NCI-H2171 (cell line): Measurements from ENCODE around the gene MPEG1.
A peak's percentile ranks its signal among the peaks of the same experiment; 100 is the strongest.

Source experiments
- DNase-seq: peaks from one replicate; lab custom pipeline; 2025; lab: John Stamatoyannopoulos, UW

The MPEG1 gene

DNA sequence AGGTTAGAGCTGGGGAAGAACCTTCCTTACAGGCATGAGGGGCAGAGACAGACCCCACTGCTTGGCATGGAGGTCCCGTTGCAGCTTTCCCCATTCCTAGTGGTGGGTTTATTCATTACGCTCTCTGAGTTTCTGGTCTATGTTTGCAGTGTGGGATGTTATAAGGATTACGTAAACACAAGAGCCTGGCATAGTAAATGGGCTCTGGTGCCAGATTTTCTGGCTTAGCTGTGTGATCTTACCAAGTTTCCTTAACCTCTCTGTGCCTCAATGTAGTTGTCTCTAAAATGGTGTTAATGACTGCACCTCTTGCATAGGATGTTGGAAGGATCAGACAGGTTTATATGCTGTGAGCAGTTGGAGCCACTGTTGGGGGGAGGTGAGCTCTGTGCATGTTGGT lies 25.7 kb downstream of the MPEG1 start:
- DNase-seq: no peak

DNA sequence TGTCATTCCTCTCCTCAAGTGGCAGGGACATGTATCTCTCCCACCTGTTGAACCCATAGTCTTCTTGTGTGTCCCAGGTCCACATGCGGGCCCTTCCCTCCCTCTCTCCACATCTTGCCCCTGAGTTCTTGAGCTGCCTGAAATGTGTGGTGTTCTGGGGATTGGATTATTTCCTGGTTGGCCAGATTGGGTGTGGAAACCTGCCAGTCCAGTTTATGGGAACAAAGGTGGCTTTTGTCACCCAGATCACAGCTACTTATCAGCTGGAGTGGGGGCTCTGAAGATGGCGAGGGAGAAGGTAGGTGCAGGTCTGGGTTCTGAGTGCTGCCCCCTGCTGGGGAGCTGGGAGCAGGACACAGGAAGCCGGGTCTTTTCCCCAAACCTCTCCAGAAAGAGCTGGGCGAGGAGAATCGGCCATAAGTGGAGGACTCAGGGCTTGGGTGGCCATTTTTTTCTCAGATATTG lies 26.6 kb downstream of the MPEG1 start:
- DNase-seq: no peak

DNA sequence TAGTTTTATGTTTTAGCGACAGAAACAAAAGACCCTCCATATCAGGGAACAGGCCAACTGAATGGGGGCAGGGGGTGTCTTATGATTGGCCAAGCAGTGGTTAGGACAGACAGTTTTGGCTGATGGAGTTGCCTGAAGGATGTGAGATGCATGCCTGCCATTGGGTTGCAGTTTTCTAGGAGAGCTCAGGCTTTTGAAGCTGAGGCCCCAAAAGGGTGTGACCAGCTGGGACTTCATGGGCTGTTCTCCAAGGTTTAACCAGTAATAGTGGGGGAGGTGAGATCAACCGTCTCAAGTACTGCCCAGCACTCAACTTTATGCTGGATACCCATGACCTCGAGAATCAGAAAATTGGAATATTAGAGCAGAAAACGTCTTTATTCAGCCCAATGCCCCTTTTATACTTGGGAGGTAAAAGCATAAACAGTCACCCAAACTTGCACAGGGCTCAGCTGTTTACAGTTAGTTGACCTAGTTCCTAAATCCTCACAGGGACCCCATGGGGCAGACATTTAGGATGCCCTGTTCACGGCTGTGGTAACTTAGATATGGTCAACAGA lies 27.3 kb downstream of the MPEG1 start:
- DNase-seq: no peak

DNA sequence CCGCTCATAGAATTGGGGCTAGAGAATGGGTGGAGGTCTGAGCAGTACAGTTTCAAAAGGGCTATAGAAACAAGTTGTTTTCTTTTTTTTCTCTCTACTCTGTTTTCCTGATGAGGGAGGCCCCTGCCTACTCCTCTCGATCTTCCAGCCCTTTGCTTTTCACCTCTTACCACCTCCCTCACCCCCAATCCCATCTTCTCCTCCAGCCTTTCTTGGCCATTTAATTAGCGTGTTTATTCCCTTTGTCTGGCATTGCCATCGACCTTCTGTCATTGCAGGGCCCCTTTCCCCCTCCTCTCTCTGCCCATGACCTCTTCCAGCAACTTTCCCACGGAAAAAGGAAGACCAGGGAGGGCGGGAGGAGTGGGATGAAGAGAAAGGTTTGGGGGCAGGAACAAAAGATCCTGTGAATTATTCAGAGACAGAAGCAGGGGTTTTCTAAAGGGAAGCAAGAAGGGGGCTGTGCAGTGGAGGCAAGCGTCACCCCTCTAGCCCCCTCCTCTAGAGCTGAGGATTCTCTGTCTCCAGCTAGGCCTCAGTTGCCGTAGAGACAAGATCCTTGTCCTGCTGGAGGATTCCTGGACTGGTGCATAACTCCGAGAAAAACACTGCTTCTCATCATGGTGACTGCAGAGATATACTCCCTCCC lies 27.9 kb downstream of the MPEG1 start:
- DNase-seq: no peak

DNA sequence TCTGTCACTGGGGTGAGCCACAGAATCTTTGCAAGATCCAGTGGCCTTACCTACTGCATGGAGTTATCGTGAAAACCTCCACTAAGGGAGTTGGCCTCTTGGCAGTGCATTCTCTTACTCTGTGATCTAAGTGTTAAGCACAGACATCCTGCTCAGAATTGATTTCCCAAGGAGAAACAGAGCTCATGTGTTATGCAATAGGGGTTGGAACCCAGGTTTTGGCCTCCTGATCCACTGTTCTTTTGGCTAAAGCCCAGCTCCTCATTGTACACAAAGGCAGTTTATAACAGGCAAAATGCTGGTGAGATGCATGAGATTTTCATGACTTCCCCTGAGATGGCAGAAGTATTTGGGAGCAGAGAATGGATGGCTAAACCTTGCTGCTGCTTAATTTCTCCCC lies 29.0 kb downstream of the MPEG1 start:
- no peak for DNase-seq

DNA sequence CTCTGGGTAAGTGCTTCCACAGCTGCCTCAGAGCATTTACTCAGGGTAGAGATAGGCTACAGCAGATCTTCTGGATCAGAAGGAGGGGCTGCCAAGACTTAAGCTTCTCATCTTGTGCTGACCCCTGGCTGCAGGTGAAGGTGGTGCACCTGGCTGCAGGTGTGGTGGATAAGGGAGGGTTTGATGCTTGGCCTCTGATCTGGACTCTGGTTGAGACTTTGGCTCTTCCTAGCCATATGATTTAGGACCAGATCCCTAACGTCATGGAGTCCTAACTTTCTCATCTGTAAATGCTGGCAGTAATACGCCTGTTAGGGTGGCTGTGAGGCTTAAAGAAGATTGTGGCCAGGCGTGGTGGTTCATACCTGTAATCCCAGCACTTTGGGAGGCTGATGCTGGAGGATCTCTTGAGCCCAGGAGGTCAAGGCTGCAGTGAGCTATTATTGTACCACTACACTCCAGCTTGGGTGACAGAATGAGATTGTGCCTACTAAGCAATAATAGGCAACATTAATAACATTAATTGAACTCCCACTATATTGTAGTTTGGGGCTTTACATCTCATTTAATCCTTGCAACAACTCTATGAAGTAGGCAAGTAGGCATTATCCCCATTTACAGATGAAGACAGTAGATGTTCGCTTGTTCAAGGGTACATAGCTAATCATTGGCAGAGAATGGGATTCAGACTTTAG lies 30.1 kb downstream of the MPEG1 start:
- DNase-seq: no peak

DNA sequence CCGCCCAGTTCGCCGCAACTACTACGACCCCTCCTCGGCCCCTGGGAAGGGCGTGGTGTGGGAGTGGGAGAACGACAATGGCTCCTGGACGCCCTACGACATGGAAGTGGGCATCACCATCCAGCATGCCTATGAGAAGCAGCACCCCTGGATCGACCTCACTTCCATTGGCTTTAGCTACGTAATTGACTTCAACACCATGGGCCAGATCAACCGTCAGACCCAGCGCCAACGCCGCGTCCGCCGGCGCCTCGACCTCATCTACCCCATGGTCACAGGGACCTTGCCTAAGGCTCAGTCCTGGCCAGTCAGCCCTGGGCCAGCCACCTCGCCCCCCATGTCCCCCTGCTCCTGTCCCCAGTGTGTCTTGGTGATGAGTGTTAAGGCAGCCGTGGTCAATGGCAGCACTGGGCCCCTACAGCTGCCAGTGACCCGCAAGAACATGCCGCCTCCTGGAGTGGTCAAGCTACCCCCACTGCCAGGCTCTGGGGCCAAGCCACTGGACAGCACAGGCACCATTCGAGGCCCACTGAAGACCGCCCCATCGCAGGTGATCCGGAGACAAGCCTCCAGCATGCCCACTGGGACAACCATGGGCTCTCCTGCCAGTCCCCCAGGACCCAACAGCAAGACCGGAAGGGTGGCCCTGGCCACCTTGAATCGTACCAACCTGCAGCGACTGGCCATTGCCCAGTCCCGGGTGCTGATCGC lies 30.8 kb downstream of the MPEG1 start:
- no peak for DNase-seq

DNA sequence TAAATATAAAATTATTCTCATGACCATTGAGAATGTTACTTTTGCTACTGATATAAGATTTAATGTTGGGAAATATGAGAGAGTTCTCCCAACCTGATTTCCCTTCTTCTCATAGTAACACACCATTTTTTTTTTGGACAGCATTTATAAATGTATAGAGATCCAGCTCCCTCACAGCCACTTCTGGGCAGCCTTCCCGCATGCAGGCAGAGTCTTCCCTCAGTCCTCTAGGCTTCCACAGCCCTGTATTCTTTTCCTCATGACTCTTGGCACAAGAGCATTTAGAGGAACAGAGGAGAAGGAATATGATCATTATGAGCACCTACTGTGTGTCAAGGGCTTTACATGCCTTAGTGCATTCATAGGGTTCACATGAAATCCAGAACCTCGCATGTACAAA lies 31.8 kb downstream of the MPEG1 start:
- no peak for DNase-seq

DNA sequence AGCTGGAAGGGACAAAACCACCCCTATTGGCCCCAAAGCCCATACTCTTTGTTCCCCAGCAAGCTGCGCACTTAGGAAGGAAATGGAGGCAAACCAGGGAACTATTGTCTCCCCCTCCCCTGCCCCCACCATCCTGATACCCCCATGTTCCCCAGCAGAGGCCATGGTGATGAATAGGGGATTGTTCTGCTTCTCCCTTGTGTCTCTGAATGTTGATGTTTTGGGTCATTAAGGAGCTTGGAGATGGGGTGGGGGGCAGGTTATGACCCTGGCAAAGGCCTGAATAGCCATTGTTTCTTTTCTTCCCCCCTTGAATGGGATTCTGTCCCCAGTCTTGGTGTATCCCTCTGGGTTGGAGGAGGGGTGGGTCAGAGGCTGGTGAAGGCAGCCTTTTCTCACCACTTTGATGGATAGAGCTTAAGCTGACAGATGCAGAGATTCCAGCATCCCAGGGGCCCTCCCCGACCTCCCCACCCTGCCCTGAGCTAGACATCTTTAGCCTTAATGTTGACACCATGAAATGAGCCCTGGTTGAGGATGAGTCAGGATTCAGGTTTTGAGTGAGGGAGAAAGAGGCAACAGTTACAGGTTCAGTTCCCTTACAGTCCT lies 32.5 kb downstream of the MPEG1 start:
- no peak for DNase-seq

DNA sequence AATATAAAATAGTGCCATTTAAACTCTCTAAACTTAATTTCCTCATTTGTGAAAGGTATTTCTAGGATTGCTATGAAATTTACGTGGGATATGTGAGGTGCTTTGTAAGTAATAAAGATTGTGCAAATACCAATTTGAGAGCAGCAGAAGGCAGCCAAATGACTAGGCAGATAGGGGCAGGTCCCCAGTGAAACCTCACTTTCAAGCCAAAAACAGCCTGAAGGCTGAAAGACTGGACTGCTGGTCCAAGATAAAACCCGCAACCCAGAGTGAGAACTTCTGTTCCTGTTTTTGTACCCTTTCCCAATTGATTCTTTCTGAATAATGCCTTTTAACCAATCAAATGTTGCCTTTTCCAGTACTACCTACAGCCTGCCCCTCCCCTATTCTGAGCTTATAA lies 33.6 kb downstream of the MPEG1 start:
- no peak for DNase-seq

DNA sequence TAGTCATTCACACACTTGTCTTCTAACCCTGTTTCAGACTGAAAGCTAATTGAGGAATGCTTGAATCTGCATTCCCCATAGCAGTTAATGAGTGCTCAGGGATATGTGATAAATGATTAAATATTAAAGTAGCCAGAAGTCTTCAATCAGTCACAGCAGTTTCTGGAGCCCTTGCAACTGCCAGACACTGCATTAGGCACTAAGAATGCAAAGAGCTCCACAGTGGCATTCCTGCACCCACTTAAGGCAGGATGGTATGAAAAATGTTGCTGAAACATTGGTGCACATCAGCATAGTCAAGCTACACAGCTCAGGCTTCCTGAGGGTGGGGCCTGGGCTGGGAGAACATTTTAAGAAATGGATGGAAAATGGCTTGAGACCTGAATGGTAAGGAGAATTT lies 34.3 kb downstream of the MPEG1 start:
- DNase-seq: no peak

DNA sequence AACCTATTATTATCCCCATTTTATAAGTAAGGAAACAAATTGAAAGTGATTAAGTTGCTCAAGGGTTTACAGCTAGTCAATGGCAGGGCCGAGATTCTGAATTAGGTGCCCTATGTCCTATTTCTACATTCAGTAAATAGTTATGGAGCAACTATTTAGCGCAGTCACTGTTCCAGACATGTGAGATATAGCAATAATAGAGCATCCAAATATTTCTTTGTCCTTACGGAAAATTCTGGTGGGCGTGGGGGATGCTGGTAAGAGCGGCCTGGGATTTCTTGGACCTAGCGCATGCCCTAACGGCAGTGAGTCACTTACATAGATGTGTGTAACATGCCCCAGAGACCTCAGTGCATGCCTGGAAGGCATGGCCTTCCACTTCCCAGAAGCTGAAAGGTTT lies 36.4 kb downstream of the MPEG1 start:
- DNase-seq: no peak

DNA sequence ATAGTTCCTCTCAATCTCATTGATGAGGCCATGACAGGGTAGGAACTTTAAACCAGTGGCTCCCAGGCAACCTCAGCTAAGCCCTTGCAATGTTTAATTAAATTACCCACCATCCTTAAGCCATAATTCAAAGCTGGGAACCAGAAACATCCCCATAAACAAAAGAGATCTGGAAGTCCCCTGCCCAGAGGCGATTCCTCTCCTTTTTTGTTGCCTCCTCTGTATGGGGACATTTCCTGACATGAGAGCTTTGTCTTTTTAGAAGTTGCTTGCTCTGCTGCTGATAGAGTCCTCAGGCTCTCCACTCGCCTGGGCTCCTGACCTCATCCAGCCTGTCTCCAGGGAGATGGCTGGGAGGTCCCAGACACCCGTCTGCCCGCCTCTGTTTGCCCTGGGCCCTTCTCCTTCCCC lies 37.6 kb downstream of the MPEG1 start:
- DNase-seq: no peak

DNA sequence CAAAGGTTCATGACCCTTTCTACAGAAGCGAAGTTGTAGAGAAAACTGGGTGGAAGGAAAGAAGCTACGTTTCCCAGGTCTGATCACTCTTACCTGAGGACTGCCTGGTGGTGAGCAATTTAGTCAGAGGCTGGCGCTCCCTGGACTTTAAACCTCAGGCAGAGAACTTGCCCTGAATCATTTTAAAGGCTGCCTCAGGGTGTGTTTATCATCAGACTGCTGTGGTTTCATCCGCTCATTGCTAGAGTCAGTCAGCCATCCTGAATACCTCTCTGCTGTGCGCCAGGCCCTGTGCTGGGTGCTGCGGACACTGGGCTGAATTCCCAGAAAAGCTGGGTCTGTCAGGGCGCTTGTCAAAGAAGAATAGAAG lies 38.1 kb downstream of the MPEG1 start:
- DNase-seq: no peak

DNA sequence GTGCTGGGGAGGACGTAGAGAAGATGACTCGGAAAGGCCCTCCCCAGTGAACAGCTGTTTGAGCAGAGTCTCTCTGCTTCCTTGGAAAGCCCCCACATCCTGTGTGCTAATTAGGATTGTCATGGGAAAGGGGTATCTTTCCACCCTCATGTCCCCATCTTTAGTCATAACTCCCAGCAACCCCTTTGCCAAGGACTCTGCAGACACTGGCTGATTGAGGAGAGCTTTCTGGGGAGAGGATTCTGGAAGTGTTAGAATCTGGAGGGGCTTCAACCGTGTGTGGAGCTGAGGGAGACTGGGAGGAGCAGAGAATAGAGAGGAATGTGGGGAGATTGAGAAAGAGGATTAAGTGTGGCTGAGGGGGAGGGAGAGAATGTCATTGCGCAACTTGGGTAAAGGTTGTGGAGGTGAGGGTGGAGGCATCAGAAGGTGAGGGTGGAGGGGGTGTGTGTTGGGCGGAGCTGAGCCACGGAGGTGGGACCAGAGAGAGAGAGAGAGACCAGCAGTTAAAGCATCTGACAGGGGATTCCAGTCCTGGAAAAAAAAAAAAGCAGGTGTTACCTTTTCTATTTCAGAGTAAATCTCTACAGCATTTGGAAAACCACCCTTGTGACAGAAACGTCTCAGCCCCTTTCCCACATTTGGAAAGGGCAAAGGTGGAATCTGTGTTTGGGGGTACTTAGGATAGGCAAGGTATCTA lies 38.6 kb downstream of the MPEG1 start:
- no peak for DNase-seq

DNA sequence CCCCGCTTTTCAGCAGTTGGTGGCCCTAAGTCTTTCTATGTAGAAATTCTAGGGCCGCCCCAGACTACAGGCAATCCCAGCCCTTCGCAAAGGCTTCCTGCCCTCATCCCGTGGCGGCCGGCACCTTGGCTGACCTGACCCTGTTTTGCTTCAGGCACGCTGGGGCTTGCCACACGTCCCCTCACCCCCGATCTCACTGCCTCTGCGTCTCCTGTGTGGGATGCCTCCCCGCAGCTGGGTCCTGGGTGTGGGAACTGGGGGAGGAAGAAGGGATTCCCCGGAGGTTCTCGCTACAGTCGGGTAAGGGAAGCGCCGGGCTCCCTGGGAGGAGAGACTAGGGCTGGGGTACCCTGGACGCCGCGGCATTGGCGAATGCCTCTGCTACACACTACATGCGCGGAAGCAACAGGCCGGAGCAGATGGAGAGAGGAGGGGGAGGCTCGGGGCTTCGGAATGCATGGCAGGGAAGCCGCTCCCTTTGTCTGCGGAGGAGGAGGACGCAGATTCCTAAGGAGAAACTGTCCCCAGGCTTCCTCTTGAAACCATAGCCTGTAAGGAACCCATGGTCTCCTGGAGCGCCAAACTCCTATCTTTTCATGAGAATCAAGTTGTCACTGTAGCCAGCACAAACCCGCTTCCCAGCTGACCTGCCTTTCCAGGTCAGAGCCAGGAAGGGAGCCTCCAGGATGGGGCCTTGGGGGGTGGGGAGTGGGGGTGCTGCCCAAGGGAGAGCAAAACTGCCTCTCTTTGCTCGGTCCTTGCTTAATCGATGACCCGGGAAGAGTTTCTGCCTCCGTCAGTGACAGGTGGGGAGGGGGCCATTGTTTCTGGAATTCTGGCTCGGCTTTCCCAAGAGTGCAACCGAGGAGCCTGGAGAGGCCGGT lies 39.4 kb downstream of the MPEG1 start:
- no peak for DNase-seq

DNA sequence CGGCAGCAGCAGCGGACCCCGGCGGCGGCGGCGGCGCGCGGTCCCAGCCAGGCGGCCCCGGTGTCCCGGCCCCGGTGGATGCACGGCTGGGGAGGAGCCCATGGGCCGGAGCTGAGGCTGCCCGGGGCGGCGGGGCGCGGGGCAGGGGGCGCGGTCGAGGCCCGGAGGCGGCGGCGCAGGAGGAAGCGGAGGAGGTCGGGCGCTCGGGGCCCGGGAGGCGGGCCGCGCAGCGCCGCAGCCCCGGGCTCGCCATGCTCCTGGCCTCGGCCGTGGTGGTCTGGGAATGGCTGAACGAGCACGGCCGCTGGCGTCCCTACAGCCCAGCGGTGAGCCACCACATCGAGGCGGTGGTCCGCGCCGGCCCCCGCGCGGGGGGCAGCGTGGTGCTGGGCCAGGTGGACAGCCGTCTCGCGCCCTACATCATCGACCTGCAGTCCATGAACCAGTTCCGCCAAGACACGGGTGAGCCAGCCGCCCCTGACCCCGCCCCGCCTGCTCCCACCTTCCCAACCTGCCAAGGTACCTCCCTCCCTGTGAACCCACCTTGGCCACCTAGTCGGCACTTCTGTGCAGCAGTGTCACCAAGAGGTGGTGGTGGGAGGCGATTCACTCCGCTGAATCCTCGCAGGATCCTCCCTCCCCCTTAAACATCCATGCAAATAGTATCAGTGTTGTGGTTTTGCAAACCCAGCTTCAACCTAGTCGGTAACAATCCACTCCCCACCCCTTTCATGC lies 40.2 kb downstream of the MPEG1 start:
- no peak for DNase-seq

DNA sequence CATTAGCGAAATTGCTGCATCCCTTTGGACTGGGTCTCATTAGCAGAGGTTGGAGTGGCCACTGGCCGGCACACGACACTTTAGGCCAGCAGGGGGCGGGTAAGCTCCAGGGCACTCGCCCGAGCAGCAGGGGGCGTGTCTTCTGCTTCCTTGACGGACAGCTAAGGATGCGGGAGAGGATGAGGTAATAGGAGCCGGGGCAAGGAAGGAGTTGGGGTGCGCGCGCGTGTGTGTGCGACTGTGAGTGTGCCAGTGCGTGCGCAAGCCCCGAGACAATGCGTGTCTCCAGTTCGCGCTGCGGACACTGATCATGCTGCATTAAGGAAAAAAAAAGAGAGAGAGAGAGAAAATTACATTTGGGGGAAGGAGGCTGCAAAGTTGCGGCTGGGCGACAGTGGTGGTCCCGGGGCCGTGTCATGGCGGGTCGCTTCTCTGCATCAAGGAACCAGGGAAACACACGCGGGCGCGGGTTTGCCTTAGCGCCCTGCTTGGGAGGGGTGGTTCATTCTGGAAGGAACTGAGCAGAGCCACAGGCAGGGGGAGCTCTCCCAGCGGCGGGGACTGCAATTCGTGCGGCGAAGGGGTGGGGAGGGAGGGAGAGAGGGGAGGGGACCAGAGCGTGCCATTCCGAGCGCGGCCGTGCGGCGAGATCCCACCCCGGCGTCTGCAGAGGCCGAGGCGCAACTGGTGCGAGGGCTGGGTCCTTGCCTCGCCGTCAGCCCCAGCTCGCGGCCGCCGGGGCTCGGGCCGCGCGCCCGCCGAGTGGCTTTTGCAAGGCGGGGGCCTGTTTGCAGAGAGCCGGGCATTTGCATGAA lies 41.0 kb downstream of the MPEG1 start, which contains the start of gene DTX4:
Gene DTX4, plus strand, starts transcription at position 625 of the 815 bp plus-strand sequence. CDS start 464 bp downstream, outside the sequence.
- DNase-seq: peak; percentile 66

DNA sequence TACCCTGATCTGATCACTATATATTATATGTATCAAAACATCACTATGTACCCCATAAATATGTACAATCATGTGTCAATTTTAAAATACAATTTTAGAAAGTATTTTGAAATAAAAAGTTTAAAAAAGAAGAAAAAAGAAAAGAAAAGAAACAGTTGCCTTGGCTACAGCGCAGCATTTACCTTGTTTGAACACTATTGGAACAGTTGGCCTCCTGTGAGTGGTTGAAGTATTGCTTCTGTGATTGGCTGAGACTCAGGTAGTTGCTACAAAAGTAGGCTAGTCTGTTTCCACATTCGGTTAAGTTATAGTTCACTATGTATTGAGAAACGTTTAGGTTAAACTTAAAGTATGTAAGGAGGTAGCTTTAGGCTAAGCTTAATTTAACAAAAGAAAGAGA lies 48.7 kb downstream of the MPEG1 start:
- no peak for DNase-seq
